NCI-H82 treated with DMSO at 0.1 percent for 48 hours (cell line): ENCODE results near the gene MALT1.

ENCODE experiments used
- DNase-seq: peaks from one replicate; lab custom pipeline; 2025; ENCODE audit not compliant: unreplicated experiment; lab: John Stamatoyannopoulos, UW

MALT1 gene

DNA sequence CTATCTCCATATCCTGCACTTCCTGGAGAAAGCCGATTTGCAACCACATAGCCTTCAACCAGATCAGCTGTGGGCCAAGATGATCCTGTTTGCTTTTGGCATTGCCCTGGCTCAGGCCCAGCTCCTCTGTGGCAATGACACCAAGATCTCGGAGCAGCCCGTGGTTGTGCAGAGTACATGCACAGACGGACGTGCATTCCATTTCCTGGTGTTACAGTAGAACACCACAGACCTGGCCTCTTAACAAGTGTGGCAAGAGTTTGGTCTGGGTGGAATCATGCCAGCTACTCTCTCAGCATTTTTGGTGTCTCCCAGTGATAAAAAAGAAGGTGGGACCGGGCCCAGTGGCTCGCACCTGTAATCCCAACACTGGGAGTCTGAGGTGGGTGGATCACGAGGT is 20.0 kb downstream of the MALT1 start:
- DNase-seq = no peak

DNA sequence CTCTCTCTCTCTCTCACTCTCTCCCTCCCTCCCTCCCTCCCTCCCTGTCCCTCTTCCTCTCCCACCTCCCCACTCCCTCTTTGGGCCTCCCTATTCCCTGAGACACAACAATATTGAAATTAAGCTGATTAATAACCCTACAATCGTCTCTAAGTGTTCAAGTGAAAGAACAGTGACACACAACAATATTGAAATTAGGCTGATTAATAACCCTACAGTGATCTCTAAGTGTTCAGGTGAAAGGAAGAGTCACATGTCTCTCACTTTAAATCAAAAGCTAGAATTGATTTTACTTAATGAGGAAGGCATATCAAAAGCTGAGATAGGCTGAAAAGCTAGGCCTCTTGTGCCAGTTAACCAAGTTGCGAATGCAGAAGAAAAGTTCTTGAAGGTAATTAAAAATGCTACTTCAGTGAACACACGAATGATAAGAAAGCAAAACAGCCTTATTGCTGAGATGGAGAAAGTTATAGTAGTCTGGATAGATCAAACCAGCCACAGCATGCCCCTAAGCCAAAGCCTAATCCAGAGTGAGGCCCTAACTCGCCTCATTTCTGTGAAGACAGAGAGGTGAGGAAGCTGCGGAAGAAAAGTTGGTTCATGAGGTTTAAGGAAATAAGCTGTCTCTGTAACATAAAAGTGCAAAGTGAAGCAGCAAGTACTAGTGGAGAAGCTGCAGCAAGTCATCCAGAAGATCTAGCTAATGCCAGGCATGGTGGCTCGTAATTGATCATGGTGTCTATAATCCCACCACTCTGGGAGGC is 21.3 kb downstream of the MALT1 start:
- DNase-seq = no peak

DNA sequence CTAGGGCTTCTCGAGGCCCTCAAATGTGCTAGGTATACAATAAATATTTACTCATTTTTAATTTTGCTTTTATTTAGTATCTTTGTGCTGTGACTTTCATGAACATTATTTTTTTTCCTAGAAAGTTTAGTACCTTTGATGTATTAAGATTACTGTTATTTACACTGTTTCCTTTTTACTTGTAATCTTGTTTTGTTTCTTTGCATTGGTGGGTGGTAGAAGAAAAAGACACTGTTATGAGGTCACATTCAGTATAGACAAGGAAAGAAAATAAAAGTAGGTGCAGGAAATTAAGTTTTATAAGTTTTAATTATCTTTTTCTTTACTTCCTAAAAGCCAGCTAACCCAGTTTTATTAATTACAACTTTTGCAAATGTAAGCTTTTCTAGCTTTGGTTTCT is 23.0 kb downstream of the MALT1 start:
- DNase-seq = no peak

DNA sequence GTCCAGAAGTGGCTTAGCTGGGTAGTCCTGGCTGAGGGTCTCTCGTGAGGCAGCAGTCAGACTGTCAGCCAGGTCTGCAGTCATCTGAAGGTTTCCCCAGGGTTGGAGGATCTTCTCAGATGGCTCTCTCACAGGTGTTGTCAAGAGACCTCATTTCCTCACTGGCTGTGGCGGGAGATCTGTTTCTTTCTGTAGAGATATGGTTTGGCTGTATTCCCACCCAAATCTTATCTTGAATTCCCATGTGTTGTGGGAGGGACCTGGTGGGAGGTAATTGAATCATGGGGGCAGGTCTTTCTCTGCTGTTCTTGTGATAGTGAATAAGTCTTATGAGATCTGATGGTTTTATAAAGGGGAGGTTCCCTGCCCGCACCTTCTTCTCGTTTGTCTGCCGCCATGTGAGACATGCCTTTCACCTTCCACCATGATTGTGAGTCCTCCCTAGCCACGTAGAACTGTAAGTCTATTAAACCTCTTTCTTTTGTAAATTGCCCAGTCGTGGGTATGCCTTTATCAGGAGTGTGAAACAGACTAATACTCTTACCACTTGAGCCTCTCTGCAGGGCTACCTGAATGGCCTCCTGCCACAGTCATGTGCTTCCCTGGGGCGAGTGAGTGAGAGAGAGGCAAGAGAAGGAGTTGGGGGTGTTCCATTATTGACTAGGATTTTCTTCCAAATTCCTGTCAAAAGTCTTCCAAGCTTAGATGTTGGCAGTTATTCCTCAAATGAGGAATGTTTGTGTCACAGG is 23.6 kb downstream of the MALT1 start:
- no peak for DNase-seq

DNA sequence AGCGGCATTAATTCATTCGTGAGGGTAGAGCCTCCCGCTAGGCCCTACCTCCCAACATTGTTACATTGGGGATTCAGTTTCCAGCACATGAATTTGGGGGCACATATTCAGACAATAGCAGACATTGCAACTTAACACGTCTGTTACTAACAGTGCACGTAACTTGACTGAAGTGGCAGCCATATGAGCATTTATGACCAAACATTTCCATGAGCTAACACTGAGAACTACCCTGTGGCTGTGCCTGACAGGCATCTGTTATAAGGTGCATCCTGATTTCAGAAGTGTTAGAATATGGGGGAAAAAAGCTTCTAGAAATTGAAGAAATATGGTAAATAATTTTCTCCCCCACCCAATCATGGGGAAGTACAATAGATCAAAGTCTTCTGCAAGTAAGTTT is 24.5 kb downstream of the MALT1 start:
- no peak for DNase-seq

DNA sequence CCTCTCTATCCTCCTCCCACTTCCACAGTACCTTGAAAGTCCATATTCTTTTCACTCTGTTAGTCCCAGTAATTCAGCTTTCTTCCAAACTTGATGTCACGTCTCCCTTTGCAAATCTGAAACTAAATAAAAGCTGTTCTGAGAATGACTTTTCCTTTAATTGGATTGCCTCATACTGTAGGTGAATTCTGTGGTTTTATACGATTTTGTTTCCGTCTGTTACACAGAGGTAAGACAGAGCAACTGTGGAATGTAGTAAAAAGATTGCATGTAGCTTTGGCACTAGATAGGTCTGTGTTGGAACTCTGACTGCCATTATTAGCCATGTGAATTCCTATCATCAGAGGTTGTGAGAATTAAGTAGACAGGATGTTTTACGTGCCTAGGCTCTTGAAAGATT is 25.9 kb downstream of the MALT1 start:
- DNase-seq = no peak

DNA sequence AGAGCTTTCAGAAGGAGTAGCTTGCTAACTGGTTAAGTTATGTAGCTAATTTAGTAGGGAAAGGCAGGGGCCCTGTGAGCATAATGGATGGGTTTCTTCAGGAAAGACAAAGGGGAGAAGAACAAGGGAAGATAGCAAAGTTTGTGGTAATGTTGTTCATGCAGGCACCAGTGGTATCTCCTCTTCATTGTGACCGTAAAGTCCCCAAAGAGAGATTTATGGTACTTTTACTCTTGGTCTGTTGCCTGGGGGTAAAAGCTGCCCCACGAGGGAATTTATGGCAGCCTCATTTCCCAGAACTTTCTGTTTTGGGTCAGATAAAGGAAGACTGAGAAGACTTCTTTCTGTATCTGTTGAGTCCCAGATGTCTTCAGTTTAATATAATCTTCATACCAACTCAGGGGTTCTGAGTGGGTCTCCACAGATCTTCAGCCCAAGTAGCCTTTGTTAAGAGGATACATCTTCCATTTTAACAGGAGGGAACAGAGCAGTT is 27.5 kb downstream of the MALT1 start:
- no peak for DNase-seq

DNA sequence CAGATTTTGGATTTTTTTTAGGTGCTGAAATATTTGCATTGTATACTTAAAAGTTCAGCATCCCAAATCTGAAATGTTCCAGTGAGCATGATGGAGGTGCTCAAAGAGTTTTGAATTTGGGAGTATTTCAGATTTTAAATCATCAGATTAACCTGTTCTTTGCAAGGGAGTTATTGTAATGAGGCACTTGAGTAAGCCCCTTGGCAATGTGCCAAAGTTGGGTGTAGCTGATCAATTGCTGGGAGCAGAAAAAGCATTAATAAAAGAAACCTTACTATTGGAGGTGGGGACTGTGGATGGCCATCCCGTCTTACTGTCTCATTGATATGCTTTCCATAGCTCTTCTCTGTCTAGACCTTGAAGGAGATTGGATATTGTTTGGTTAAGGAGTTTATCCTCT is 28.3 kb downstream of the MALT1 start:
- DNase-seq = no peak

DNA sequence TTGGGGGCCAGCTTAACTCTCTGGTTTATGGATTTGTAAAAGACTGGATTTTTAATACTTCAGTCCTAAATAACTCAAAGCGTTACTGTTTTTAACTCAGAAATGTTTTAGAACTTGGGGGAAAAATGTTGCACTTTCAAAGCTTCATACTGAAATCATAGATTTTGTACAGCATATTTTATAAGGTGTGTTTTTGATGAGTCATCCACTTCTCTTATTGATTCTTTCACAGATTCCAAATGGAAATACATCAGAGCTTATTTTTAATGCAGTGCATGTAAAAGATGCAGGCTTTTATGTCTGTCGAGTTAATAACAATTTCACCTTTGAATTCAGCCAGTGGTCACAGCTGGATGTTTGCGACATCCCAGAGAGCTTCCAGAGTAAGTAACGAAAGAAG is 28.9 kb downstream of the MALT1 start:
- DNase-seq = no peak

DNA sequence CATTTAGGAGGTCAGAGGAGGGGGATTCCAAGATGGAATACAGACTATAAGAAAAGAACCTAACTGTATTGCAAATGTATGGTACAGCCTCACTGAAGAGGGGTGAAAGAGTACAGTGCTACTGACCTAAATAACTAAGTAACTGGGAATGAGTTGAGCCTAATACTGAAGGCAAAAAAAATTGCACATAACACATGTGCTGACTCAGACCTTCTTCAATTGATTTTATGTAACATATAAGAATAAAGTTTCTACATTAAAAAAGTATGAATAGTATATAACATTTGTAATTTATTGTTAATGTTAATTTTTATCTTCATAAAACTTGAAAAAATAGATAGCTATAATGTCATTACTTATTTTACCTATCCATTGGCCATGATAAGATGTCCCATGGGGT is 41.7 kb downstream of the MALT1 start:
- no peak for DNase-seq

DNA sequence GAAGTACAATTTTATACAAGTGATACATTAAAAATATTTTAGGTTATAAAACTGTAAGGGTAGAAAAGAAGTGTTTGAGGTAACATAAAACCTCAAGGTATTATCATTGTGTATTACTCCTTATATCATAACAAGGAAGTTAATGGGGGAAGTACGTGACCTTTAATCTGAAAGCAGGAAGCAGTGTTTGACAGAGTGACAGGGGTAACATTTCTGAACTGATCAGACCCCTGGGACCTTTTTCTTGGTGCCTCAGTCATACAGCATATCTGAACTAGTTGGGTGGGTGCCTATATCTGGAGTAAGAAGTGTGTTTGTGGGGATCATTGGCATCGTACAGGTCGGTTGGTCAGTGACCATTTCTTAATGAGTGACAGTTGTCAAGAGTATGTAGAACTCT is 43.0 kb downstream of the MALT1 start:
- no peak for DNase-seq

DNA sequence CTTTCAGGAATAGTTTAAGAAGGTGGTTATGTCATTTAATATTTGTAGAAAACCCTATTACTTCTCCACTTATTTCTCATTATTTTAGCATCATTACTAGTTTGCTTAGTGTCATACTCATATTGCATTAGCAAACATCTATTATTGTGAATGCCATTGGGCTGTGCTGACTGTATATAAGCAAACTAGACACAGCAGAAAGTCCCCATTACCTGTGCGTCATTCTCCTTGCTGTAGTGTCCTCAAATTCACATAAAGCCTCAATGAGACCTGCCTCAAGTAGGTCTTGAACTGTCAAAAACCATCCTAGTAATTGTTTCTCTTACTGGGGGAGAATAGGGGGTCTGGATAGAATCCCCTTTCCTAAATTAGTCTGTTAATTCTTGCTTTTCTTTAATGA is 43.6 kb downstream of the MALT1 start:
- DNase-seq = no peak

DNA sequence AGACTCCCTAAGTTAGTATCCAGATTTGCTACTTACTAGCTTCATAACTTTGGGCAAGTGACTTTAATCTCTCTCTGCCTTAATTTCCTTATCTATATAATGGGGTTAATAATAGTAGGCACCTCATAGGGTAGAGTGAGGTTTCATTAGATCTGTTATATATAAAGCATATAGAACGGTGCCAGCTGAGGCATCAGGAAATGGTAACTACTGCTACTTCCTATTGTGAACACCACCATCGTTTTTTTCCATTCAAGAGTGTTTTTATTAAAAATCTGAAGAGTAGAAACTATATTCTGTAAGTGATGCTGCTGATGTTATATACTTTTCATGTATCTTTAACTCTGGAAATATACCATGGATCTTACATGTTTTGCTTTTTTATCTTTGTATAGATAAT is 44.3 kb downstream of the MALT1 start:
- DNase-seq = no peak

DNA sequence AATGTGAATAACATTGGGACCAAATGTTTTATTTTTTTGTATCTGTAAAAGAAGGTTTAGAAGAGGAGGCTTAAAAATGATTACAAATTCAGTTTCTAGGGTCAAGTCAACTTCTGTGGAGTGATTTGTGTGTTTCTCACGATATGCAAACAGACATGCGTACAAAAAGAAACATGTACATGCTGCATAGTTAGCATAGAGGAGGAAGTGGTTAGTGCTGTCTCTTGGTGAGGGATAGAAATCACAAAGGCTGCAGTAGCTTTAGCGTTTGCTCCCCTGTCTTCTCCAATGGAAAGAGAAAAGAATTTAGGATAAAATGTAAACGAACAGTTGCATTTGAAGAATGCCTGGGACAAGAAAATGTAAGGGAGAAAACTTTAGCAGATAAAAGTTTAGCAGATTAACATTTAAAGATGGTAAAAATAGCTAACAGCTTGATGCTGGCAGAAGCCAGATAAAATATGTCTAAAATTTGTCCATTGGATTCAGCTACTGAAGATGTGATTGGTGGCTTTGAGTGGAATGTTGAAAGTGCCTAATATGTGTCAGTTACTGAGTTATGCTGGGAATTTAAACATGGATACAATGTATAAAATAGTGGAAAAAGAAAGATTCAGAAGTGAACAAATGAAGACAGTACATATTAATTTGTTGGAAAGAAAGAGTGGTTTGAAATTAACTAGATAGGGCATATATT is 44.9 kb downstream of the MALT1 start:
- no peak for DNase-seq

DNA sequence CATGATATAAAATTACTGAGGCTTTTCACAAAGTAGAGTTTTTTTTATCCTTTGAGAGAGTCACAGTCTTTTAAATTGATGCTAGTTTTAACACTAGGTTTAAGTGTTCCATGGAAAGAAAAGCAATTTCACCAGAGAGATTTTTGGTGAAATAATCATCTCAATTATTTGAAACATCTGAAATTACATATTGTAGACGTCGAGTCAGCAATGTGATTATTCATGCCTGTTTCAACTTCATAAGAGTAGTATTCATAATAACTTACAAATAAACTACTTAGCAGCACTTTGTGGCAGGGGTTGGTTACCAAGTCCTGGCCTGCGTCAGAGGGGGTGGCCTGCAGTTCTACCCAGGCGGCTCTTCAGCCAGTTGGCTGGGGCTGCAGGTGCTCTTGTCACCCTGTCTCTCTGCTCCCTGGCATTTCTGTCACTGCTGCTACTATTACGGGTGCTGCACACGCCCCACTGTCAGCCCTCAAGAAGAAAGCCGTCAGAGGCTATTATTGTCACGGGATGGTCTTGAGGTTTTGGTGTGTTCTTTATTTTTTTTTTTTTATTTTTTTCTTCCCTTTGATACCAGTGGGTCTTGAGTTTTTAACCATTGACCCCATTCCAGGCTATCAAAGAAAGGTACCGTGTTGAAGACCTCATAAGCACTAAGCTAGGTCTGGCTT is 50.4 kb downstream of the MALT1 start:
- no peak for DNase-seq

DNA sequence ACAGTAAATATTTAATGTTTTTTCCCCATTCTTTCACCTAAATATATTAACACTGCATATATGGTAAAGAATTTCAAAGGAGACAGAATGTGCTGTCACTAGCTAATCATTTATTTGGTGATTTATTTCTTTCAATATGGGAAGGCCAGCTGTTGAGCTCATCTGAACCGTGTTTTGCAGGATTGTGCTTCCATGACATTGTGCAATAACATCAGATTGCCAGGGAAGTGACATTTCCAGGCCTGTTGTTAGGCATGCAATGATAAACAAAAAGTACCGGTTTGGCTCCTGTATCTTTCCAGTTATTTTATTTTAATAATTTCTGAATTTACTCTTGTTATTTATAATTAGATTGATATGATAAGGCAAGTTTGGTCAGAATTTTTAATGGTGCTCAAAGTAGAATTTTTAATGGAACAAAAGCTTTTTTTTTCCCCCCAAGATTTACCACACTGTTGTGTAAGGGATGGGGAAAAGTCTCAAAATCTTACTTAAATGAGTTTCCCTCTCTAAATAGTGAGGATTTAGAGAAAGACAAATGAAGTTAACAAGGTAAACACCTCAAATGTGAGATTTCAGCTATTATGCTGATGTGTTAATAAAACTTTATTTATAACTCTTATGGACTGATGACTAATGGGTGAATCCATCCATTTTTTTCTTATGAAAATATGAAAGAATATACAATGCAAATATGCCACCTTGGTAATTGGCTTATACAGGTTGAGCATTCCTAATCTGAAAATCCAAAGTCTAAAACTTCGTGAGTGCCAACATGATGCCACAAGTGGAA is 52.7 kb downstream of the MALT1 start:
- no peak for DNase-seq

DNA sequence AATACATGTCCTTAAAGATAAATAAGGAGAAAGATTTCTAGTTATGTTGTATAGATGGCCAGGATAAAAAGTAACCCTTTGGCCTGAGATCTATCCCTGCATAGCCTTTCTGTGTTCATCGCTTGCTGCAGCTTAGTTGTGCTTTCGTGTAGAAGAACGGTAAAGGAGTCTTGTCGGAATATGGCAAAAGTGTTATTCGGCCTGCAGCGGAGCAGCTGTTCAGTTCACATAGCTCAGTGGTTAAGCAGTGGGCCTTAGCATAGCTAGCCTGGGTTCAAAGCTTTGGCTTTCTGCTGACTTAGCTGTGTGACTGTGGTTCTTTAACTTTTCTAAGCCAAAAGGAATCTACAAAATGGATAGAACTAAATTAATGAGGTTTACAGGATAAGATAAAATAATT is 55.4 kb downstream of the MALT1 start:
- no peak for DNase-seq

DNA sequence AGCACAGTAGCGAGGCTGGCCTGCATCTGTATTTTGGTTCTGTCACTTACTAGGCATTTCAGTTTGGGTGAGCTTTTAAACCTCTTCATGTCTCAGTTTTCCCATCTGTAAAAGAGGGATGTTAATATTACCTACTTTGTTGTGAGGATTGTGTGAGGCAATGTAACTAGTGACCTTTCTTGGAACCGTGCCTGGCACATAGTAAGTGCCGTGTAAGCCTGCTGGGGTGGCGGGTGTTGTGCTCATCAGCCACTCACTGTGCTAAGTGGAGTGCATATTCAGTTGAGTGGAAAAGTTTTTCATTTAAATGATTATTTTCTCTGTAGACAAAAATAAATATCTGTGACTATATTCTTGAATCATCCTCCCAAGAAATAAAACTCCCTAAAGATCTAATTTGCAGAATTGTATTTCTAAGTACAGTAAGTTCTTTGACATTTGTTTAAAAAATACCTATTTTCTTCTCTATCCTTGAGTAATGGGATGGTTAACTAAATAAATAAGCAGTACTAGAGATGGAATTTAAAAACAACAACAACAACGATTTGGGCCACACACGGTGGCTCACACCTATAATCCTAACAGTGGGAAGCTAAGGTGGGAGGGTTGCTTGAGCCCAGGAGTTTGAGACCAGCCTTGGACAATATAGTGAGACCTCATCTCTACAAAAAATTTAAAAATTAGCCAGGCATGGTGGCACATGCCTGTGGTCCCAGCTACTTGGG is 56.7 kb downstream of the MALT1 start:
- no peak for DNase-seq

DNA sequence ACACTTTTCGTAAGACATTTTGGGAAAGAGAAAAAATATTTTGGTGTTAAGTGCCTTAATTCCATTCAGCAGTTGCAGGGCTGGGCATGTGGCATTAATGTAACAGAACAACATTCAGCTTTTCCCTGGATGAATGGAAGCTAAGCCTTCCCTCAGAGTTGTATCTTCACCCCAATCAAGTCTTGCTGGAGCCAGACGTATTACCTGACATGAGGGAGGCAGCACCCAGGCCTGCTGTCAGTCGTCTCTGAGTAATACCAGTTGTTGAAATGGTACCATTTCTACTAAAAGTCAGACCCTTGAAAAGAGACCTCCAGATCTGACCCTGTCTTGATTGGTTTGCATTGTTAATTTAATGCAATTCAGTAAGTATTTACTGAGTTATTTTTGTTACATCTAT is 57.5 kb downstream of the MALT1 start:
- DNase-seq = no peak

DNA sequence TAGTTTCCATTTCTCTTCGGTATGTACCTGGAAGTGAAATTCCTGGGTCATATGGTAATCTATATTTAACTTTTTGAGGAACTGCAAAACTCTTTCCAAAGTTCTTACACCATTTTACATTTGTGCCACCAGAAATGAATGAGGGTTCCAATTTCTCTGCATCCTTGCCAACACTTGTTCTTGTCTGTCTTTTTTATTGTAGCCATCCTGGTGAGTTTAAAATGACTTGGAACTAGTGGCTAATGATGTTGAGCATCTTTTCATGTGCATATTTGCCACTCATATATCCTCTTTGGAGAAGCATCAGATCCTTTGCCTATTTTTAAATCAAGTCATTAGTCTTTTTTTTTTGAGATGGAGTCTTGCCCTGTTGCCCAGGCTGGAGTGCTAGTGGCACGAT is 59.4 kb downstream of the MALT1 start:
- no peak for DNase-seq
